ENCODE measurements around the gene SCUBE1. TPM values are rescaled to one million over a fixed set of nuclear protein-coding genes. Genes with fewer than 3 reads are reported as not detected.

SCUBE1 gene
- total RNA-seq, 2 donors from 2014 or later: 0.04 to 0.16 TPM

- no peak overlapping the region for H3K27ac ChIP-seq
- H3K27me3 ChIP-seq: peaks cover 0 to 2% of the 10 kb centered on the region in 2 donors
- H3K4me1 ChIP-seq: peaks cover 0 to 42% of the 10 kb centered on the region in 2 donors
- DNase-seq (ENCODE audit: low spot score): no peak
- H3K9me3 ChIP-seq: no peaks in the 10 kb centered on the region
- no peak for TF ChIP-seq CTCF (IDR thresholded peaks at IDR 0.05)
- no peak overlapping the region for H3K4me3 ChIP-seq
- H3K36me3 ChIP-seq: no peaks in the 10 kb centered on the region
These were observed 106.6 kb downstream of the SCUBE1 start for GRCh38 chr22:43236411-43237166.

GRCh38 chr22:43235445-43236409 lies 107.4 kb downstream of the SCUBE1 start:
- H3K4me1 ChIP-seq: peaks cover 0 to 42% of the 10 kb centered on the region in 2 donors
- DNase-seq (ENCODE audit: low spot score): no peak

GRCh38 chr22:43234264-43234988 lies 108.7 kb downstream of the SCUBE1 start:
- H3K4me1 ChIP-seq: peaks cover 0 to 37% of the 10 kb centered on the region in 2 donors
- no peaks in the 10 kb centered on the region for H3K9me3 ChIP-seq
- H3K36me3 ChIP-seq: no peaks in the 10 kb centered on the region
- H3K4me3 ChIP-seq: no peak overlapping the region
- no peak for DNase-seq (ENCODE audit: low spot score)
- peaks cover 0 to 4% of the 10 kb centered on the region in 2 donors for H3K27me3 ChIP-seq
- TF ChIP-seq CTCF (IDR thresholded peaks at IDR 0.05): no peak
- no peak overlapping the region for H3K27ac ChIP-seq

More at GRCh38 chr22:43235445-43236409, 107.4 kb downstream of the SCUBE1 start:
- Histone ChIP-seq H3K27ac (no peak overlapping the region), H3K36me3 (no peaks in the 10 kb centered on the region), H3K27me3 (peaks cover 0 to 4% of the 10 kb centered on the region in 2 donors), H3K9me3 (no peaks in the 10 kb centered on the region), H3K4me3 (no peak overlapping the region)
- no peak for TF ChIP-seq CTCF (IDR thresholded peaks at IDR 0.05)

DNA sequence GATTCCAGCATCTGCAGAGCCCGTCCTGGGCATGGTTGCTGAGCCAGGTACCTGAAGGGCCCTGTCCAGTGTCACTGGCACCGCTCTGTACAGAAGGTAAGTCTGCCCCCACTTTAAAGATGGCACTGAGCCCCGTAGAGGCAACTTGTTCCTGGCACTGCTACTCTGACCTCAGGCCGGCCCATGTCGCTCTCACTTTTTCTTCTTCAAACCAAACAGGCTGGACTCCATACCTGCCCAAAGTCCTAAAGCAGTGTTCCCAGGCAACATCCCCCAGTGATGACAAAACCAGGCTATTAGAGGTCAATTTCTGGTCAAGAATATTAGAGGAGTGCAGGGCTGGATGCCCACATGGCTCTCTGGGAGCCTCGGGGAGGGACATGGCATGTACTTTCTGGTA lies 109.6 kb downstream of the SCUBE1 start:
- Histone ChIP-seq H3K27me3 (peaks cover 0 to 4% of the 10 kb centered on the region in 2 donors), H3K9me3 (no peaks in the 10 kb centered on the region), H3K27ac (no peak overlapping the region), H3K4me3 (no peak overlapping the region), H3K36me3 (no peaks in the 10 kb centered on the region), H3K4me1 (peaks cover 0 to 29% of the 10 kb centered on the region in 2 donors)
- no peak for TF ChIP-seq CTCF (IDR thresholded peaks at IDR 0.05)
- no peak for DNase-seq (ENCODE audit: low spot score)

GRCh38 chr22:43232445-43232844 lies 110.7 kb downstream of the SCUBE1 start:
- H3K4me1 ChIP-seq: peaks cover 0 to 18% of the 10 kb centered on the region in 2 donors
- TF ChIP-seq CTCF (IDR thresholded peaks at IDR 0.05): no peak

More at GRCh38 chr22:43232445-43232844, 110.7 kb downstream of the SCUBE1 start:
- no peak for DNase-seq (ENCODE audit: low spot score)
- Histone ChIP-seq H3K27ac (no peak overlapping the region), H3K9me3 (no peaks in the 10 kb centered on the region), H3K4me3 (no peak overlapping the region), H3K27me3 (peaks cover 0 to 4% of the 10 kb centered on the region in 2 donors), H3K36me3 (no peaks in the 10 kb centered on the region)

All from right atrium auricular region (tissue), 2 donors.